C4-2B (cell line): ENCODE data around the gene TNS3.

Source experiments
- ZFX ChIP-seq: fragments of 450-650 bp; IDR thresholded peaks from 2 replicates; pipeline ENCODE4 v1.6.1; 2017
- TF ChIP-seq, protein P1 (sequence below): fragments of 450-650 bp; conservative IDR thresholded peaks from 2 replicates; pipeline ENCODE4 v1.5.1; 2017; ENCODE audit warnings: mild to moderate bottlenecking

DNA sequence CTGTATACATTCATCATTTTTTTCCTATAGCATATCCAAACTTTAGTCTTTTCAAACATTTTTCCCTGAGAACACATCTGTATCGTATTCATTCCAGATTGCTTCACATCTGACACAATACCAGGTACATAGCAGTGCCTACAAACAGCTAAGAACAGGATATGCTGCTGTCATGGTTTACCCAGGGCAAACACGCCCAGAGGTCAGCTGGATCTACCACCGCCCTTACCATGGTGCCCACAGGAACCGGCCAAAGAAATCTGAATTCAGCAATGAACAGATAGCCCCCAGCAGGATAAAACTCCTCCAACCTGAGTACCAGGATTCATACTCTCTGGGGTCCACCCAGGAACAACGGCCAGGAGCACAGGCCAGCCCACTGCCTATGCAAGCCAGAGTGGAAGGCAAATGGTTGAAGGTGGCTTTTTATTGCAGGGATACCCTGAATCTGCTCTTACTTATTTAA, 43.0 kb downstream of the TNS3 start:
- TF ChIP-seq, protein P1, sequence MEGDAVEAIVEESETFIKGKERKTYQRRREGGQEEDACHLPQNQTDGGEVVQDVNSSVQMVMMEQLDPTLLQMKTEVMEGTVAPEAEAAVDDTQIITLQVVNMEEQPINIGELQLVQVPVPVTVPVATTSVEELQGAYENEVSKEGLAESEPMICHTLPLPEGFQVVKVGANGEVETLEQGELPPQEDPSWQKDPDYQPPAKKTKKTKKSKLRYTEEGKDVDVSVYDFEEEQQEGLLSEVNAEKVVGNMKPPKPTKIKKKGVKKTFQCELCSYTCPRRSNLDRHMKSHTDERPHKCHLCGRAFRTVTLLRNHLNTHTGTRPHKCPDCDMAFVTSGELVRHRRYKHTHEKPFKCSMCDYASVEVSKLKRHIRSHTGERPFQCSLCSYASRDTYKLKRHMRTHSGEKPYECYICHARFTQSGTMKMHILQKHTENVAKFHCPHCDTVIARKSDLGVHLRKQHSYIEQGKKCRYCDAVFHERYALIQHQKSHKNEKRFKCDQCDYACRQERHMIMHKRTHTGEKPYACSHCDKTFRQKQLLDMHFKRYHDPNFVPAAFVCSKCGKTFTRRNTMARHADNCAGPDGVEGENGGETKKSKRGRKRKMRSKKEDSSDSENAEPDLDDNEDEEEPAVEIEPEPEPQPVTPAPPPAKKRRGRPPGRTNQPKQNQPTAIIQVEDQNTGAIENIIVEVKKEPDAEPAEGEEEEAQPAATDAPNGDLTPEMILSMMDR, result no peak
- no peak for TF ChIP-seq ZFX
